ENCODE data around the gene GPR171. TPM values are rescaled to one million over a fixed set of nuclear protein-coding genes. Genes with fewer than 3 reads are reported as not detected.

GPR171 gene
- total and polyA plus RNA-seq, 2 donors (not counting 1 experiment from before 2014, with no cell fraction given) = not detected

DNA sequence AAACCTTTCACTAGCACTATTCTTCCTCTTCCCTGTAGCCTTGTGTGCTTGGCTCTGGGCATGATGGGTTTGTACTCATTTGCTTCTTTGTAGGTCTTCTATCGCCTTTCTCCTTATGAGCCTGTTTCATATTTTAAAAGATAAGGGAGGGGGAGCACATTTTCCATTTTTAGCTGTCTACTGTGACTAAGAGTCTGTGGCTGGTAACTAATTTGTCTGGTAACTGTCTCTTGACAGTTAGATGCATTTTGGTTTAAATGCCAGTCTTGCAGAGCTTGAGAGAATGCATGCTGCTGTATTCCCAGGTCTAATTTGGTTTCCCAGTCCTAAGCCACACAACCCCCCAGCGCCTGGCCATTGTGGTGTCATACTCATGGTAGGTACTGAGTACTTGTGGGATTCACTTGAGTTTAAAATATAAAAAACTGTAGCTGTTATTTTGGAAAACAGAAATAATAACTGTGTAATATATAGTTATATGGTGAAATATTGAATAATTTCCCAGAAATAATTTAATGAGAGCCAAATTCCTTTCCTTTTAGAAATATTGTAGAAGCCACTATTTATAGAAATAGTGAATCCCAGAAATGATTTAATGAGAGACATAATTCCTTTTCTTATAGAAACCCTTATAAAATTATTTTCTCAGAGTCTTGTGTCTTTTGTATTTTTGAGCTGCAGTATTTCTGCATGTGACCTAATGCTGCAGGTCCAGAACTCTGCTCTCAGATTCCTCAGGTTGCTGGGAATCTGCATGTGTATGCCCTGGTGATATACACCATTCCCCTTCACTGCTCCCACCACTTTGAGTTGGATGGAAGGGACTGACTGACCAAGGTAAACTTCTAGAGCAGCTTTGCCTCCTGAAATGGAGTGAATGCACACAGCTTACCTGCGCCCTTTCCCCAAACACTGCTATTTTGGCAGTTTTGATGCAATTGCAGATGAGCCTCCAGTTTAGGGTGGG is 13.9 kb upstream of the GPR171 start:
- Histone ChIP-seq H3K79me2 (ENCODE audit: control insufficient read depth, insufficient read depth, low read length) (no peaks in the 10 kb centered on the region), H2AFZ (ENCODE audit: low read length) (no peak overlapping the region), H3K27me3 (ENCODE audit: control insufficient read depth, insufficient read depth, low read length) (no peaks in the 10 kb centered on the region), H3K9ac (ENCODE audit: insufficient read depth, low read length) (no peak overlapping the region), H3K4me1 (ENCODE audit: control insufficient read depth, extremely low read depth, insufficient read depth, low read length) (peaks cover 8% of the 10 kb centered on the region), H4K20me1 (ENCODE audit: control insufficient read depth, extremely low read depth, insufficient read depth, low read length) (no peaks in the 10 kb centered on the region), H3K4me2 (ENCODE audit: extremely low read depth, insufficient read depth, low read length) (no peak overlapping the region), H3K27ac (ENCODE audit: insufficient read depth, low read length) (no peak overlapping the region), H3K36me3 (ENCODE audit: control insufficient read depth, insufficient read depth, low read length) (no peaks in the 10 kb centered on the region), H3K4me3 (replicated peaks in 1 of 4; ENCODE audit: control extremely low read depth in 1 of 4, insufficient read depth in 1 of 4, low read depth in 3 of 4, low read length in 4 of 4) (no peak overlapping the region), H3K9me3 (ENCODE audit: control insufficient read depth, insufficient read depth, low read depth, low read length) (no peaks in the 10 kb centered on the region)
- TF ChIP-seq, protein P1, sequence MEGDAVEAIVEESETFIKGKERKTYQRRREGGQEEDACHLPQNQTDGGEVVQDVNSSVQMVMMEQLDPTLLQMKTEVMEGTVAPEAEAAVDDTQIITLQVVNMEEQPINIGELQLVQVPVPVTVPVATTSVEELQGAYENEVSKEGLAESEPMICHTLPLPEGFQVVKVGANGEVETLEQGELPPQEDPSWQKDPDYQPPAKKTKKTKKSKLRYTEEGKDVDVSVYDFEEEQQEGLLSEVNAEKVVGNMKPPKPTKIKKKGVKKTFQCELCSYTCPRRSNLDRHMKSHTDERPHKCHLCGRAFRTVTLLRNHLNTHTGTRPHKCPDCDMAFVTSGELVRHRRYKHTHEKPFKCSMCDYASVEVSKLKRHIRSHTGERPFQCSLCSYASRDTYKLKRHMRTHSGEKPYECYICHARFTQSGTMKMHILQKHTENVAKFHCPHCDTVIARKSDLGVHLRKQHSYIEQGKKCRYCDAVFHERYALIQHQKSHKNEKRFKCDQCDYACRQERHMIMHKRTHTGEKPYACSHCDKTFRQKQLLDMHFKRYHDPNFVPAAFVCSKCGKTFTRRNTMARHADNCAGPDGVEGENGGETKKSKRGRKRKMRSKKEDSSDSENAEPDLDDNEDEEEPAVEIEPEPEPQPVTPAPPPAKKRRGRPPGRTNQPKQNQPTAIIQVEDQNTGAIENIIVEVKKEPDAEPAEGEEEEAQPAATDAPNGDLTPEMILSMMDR (conservative IDR thresholded peaks at IDR 0.05 in 1 of 2, IDR thresholded peaks at IDR 0.05 in 1 of 2; ENCODE audit: low read depth in 1 of 2, low read length in 2 of 2) = no peak
- TF ChIP-seq EZH2 (IDR thresholded peaks at IDR 0.05; ENCODE audit: low read length, missing control alignments) = no peak
- DNase-seq (ENCODE audit: low read depth in 2 of 2) = peak in 1 of 2 donors; percentile 86

DNA sequence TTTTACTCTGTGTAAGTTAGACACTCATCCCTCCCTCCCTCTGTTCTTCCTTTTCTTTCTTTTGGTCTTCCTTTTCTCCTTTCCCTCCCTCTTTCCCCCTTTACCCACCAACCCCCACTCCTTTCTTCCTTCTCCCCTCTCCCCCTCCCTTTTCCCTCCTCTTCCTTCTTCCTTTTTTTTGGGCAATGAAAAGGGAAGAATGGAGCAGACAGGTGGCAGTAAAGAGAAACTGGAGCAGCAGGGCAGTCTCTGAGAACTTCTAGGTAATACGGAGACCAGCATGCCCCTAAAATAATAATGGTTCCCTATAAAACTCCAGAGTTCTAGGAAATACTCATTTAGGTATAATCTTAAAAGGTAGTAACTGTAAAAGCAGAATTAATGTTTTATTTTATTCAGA is 11.4 kb upstream of the GPR171 start:
- H3K27ac ChIP-seq (ENCODE audit: insufficient read depth, low read length) = no peak overlapping the region
- H3K4me2 ChIP-seq (ENCODE audit: extremely low read depth, insufficient read depth, low read length) = no peak overlapping the region
- TF ChIP-seq, protein P1 (conservative IDR thresholded peaks at IDR 0.05 in 1 of 2, IDR thresholded peaks at IDR 0.05 in 1 of 2; ENCODE audit: low read depth in 1 of 2, low read length in 2 of 2) = peak in 1 of 2 donors; percentile 10
- no peak for TF ChIP-seq EZH2 (IDR thresholded peaks at IDR 0.05; ENCODE audit: low read length, missing control alignments)
- H3K79me2 ChIP-seq (ENCODE audit: control insufficient read depth, insufficient read depth, low read length) = no peaks in the 10 kb centered on the region
- no peaks in the 10 kb centered on the region for H4K20me1 ChIP-seq (ENCODE audit: control insufficient read depth, extremely low read depth, insufficient read depth, low read length)
- H2AFZ ChIP-seq (ENCODE audit: low read length) = no peak overlapping the region
- H3K27me3 ChIP-seq (ENCODE audit: control insufficient read depth, insufficient read depth, low read length) = no peaks in the 10 kb centered on the region
- peaks cover 11% of the 10 kb centered on the region for H3K4me1 ChIP-seq (ENCODE audit: control insufficient read depth, extremely low read depth, insufficient read depth, low read length)
- no peaks in the 10 kb centered on the region for H3K9me3 ChIP-seq (ENCODE audit: control insufficient read depth, insufficient read depth, low read depth, low read length)
- H3K36me3 ChIP-seq (ENCODE audit: control insufficient read depth, insufficient read depth, low read length) = no peaks in the 10 kb centered on the region
- no peak overlapping the region for H3K4me3 ChIP-seq (replicated peaks in 1 of 4; ENCODE audit: control extremely low read depth in 1 of 4, insufficient read depth in 1 of 4, low read depth in 3 of 4, low read length in 4 of 4)
- no peak for DNase-seq (ENCODE audit: low read depth in 2 of 2)
- H3K9ac ChIP-seq (ENCODE audit: insufficient read depth, low read length) = no peak overlapping the region

DNA sequence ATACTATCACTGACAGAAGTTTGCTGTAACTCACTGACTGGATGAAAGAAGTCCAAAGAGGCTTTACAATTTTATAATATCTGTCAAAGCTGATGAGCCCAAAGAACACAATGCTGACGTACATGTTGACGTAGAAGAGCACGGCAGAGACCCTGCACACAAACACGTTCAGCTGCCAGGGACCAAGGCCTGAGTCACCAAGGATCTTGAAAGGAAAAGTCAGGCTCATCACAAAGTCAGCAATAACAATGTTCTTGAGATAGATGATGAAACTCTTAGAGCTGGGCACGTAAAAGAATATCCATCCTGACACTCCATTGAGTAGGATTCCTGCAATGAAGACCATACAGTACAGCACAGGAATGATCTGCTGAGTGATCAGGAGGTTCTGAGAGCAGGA is 10.9 kb upstream of the GPR171 start:
- H3K79me2 ChIP-seq (ENCODE audit: control insufficient read depth, insufficient read depth, low read length) = no peaks in the 10 kb centered on the region
- H3K9ac ChIP-seq (ENCODE audit: insufficient read depth, low read length) = no peak overlapping the region
- H3K27me3 ChIP-seq (ENCODE audit: control insufficient read depth, insufficient read depth, low read length) = no peaks in the 10 kb centered on the region
- no peak overlapping the region for H2AFZ ChIP-seq (ENCODE audit: low read length)
- peak; percentile 46 to 66 for DNase-seq (ENCODE audit: low read depth in 2 of 2)
- no peaks in the 10 kb centered on the region for H4K20me1 ChIP-seq (ENCODE audit: control insufficient read depth, extremely low read depth, insufficient read depth, low read length)
- no peak overlapping the region for H3K4me3 ChIP-seq (replicated peaks in 1 of 4; ENCODE audit: control extremely low read depth in 1 of 4, insufficient read depth in 1 of 4, low read depth in 3 of 4, low read length in 4 of 4)
- H3K4me2 ChIP-seq (ENCODE audit: extremely low read depth, insufficient read depth, low read length) = no peak overlapping the region
- TF ChIP-seq EZH2 (IDR thresholded peaks at IDR 0.05; ENCODE audit: low read length, missing control alignments) = no peak
- TF ChIP-seq, protein P1 (conservative IDR thresholded peaks at IDR 0.05 in 1 of 2, IDR thresholded peaks at IDR 0.05 in 1 of 2; ENCODE audit: low read depth in 1 of 2, low read length in 2 of 2) = no peak
- no peaks in the 10 kb centered on the region for H3K9me3 ChIP-seq (ENCODE audit: control insufficient read depth, insufficient read depth, low read depth, low read length)
- H3K27ac ChIP-seq (ENCODE audit: insufficient read depth, low read length) = no peak overlapping the region
- H3K36me3 ChIP-seq (ENCODE audit: control insufficient read depth, insufficient read depth, low read length) = no peaks in the 10 kb centered on the region
- H3K4me1 ChIP-seq (ENCODE audit: control insufficient read depth, extremely low read depth, insufficient read depth, low read length) = peaks cover 11% of the 10 kb centered on the region

Measured in fibroblast of lung (primary cell).